Stomach (tissue), 4 donors: Measurements from ENCODE around the gene THAP12.

Experiments
- CTCF ChIP-seq, 7 experiments: fragments of 450-650 bp in 4 of 7; fragments of 200-600 bp in 3 of 7; sonication (generic) in 3 of 7; IDR thresholded peaks; one replicate each; pipeline ENCODE4 v1.5.1; 2016 to 2019; ENCODE audit warnings: antibody characterized with exemption in 7 of 7, control low read depth in 2 of 7, mild to moderate bottlenecking in 1 of 7
- EP300 ChIP-seq: sonication (generic); formaldehyde crosslinking; IDR thresholded peaks from one replicate; pipeline ENCODE4 v1.6.1; 2017; ENCODE audit warnings: antibody characterized with exemption
- POLR2A ChIP-seq, 4 donors: fragments of 450-650 bp; IDR thresholded peaks; one replicate each; pipeline ENCODE4 v1.6.1; 2016; ENCODE audit warnings: antibody characterized with exemption in 4 of 4, control low read depth in 2 of 4, mild to moderate bottlenecking in 1 of 4, moderate library complexity in 1 of 4
- POLR2AphosphoS5 ChIP-seq, 3 donors: sonication (generic); formaldehyde crosslinking; IDR thresholded peaks; one replicate each; pipeline ENCODE4 v1.6.1; 2016; ENCODE audit warnings: antibody characterized with exemption in 3 of 3

DNA sequence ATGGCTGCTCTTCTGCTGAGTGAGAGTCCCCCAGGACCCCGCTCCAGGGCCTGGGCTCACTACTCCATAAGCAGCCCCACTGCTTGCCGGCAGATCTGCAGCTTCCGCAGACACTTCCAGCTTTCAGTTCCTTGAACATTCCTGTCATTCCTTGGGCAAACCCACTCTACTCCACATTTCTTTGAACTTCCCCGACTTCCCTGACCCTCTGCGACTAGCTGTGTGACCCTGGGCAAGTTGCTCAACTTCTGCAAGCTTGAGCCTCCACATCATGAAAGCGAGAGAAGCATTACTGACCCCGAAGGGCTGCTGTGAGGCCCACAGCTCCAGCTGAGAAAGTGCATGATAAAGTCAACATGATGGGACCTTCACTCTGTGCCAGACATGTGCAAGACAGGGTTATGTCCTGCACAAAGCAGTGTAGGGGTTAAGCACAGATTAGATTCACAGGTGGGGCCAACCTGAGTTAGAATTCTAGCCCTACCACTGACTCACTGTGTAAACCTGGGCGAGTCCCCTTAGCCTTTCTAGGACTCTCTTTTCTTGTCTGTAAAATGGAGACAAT is 51.8 kb downstream of the THAP12 start:
- no peak for TF ChIP-seq CTCF (IDR thresholded peaks at IDR 0.05)
- no peak for TF ChIP-seq POLR2A (IDR thresholded peaks at IDR 0.05)
- no peak for TF ChIP-seq POLR2AphosphoS5 (IDR thresholded peaks at IDR 0.05)
- TF ChIP-seq EP300, result no peak
